ENCODE data around the gene ABTB2.

Gene ABTB2

GRCh38 chr11:34344410-34344767 is 13.4 kb downstream of the ABTB2 start:
- DNase-seq = no peak

GRCh38 chr11:34343686-34344085 is 14.1 kb downstream of the ABTB2 start:
- DNase-seq = no peak

GRCh38 chr11:34343153-34343552 is 14.7 kb downstream of the ABTB2 start:
- DNase-seq = no peak

- no peak for DNase-seq
Observed at GRCh38 chr11:34341931-34342533, 15.8 kb downstream of the ABTB2 start.

- DNase-seq = no peak
Observed at GRCh38 chr11:34341096-34341495, 16.7 kb downstream of the ABTB2 start.

GRCh38 chr11:34340653-34341052 is 17.2 kb downstream of the ABTB2 start:
- DNase-seq = no peak

GRCh38 chr11:34339149-34340064 is 18.4 kb downstream of the ABTB2 start:
- no peak for DNase-seq

- no peak for DNase-seq
Observed at GRCh38 chr11:34337016-34337415, 20.8 kb downstream of the ABTB2 start.

- DNase-seq = no peak
Observed at GRCh38 chr11:34335801-34336200, 22.0 kb downstream of the ABTB2 start.

- DNase-seq = no peak
Observed at GRCh38 chr11:34335331-34335730, 22.5 kb downstream of the ABTB2 start.

GRCh38 chr11:34333787-34334186 is 24.0 kb downstream of the ABTB2 start:
- no peak for DNase-seq

GRCh38 chr11:34332524-34332923 is 25.3 kb downstream of the ABTB2 start:
- DNase-seq = peak in 8 of 56 donors; percentile 7 to 34 (median 22)

GRCh38 chr11:34331736-34332135 is 26.1 kb downstream of the ABTB2 start:
- DNase-seq = no peak

GRCh38 chr11:34331329-34331728 is 26.5 kb downstream of the ABTB2 start:
- no peak for DNase-seq

GRCh38 chr11:34330653-34331052 is 27.2 kb downstream of the ABTB2 start:
- DNase-seq = no peak

GRCh38 chr11:34329876-34330275 is 27.9 kb downstream of the ABTB2 start:
- DNase-seq = no peak

- DNase-seq = no peak
Observed at GRCh38 chr11:34328632-34328910, 29.2 kb downstream of the ABTB2 start.

- DNase-seq = peak in 36 of 56 donors; percentile 9 to 67 (median 36)
Observed at GRCh38 chr11:34327804-34328631, 29.8 kb downstream of the ABTB2 start.

- DNase-seq = no peak
Observed at GRCh38 chr11:34324466-34324865, 33.3 kb downstream of the ABTB2 start.

- DNase-seq = no peak
Observed at GRCh38 chr11:34323601-34324000, 34.2 kb downstream of the ABTB2 start.

GRCh38 chr11:34318111-34319037 is 39.4 kb downstream of the ABTB2 start:
- no peak for DNase-seq

Data from nucleus accumbens (tissue), 56 donors.